Smooth muscle cell (in vitro differentiated cells): ENCODE data around the gene CDH23. TPM values are rescaled to one million over a fixed set of nuclear protein-coding genes. Genes with fewer than 3 reads are reported as not detected.

Source experiments
- DNase-seq: peaks from one replicate; lab custom pipeline; 2025; ENCODE audit not compliant: unreplicated experiment; lab: John Stamatoyannopoulos, UW
- H2AFZ ChIP-seq: fragments of 200-600 bp; sonication (generic); 2 replicates; pipeline ENCODE4 v1.6.0; 2016; ENCODE audit warnings: antibody characterized with exemption, low read depth, mild to moderate bottlenecking
- H3F3A ChIP-seq: fragments of 200-600 bp; sonication (generic); 2 replicates; pipeline ENCODE4 v1.6.0; 2017; ENCODE audit warnings: antibody characterized with exemption, low read depth
- H3K27ac ChIP-seq: fragments of 200-600 bp; sonication (generic); 2 replicates; pipeline ENCODE4 v1.5.1; 2016; ENCODE audit warnings: low read depth, mild to moderate bottlenecking
- H3K27me3 ChIP-seq: fragments of 200-600 bp; sonication (generic); 2 replicates; pipeline ENCODE4 v1.6.1; 2016; ENCODE audit warnings: low read depth, mild to moderate bottlenecking
- H3K36me3 ChIP-seq: fragments of 200-600 bp; sonication (generic); 2 replicates; pipeline ENCODE4 v1.5.1; 2016; ENCODE audit warnings: low read depth
- H3K4me1 ChIP-seq: fragments of 200-600 bp; sonication (generic); 2 replicates; pipeline ENCODE4 v1.5.1; 2016; ENCODE audit warnings: low read depth
- H3K4me2 ChIP-seq: fragments of 200-600 bp; sonication (generic); 2 replicates; pipeline ENCODE4 v1.6.0; 2016; ENCODE audit warnings: mild to moderate bottlenecking
- H3K4me3 ChIP-seq: fragments of 200-600 bp; sonication (generic); 2 replicates; pipeline ENCODE4 v1.5.1; 2016; ENCODE audit warnings: mild to moderate bottlenecking
- H3K79me2 ChIP-seq: fragments of 200-600 bp; sonication (generic); 2 replicates; pipeline ENCODE4 v1.6.0; 2016; ENCODE audit warnings: low read depth, mild to moderate bottlenecking
- H3K9ac ChIP-seq: fragments of 200-600 bp; sonication (generic); 2 replicates; pipeline ENCODE4 v1.6.0; 2016; ENCODE audit warnings: low read depth
- H3K9me3 ChIP-seq: fragments of 200-600 bp; sonication (generic); replicated peaks from 2 replicates; pipeline ENCODE4 v1.5.1; 2016; ENCODE audit warnings: low read depth
- H4K20me1 ChIP-seq: fragments of 200-600 bp; sonication (generic); 2 replicates; pipeline ENCODE4 v1.6.0; 2016; ENCODE audit warnings: low read depth
- CTCF ChIP-seq: fragments of 200-600 bp; sonication (generic); IDR thresholded peaks from 2 replicates; pipeline ENCODE4 v1.5.1; 2017; ENCODE audit warnings: borderline replicate concordance, mild to moderate bottlenecking, antibody characterized with exemption; ENCODE audit not compliant: insufficient read depth, poor library complexity, severe bottlenecking
- WGBS: methylation state at CpG from one replicate; pipeline ENCODE4 v1.1.7; 2016; ENCODE audit warnings: low lambda C conversion rate; 5-methylcytosine and 5-hydroxymethylcytosine counted together
- polyA plus RNA-seq: library from polyadenylated mRNA; unstranded; fragments of >200 nt; fragmentation: Nextera tagmentation; extraction: Ambion mirVana; gene quantifications from 2 replicates; pipeline ENCODE4 v1.2.1, GENCODE V29; 2016
- total RNA-seq: library from RNA; depleted of rRNA; stranded (reverse); fragments of >200 nt; gene quantifications from 2 replicates; pipeline ENCODE4 v1.2.3, GENCODE V29; 2014

The CDH23 gene
- total and polyA plus RNA-seq, 2 experiments from 2014 or later, result 0.99 to 2.5 TPM

DNA sequence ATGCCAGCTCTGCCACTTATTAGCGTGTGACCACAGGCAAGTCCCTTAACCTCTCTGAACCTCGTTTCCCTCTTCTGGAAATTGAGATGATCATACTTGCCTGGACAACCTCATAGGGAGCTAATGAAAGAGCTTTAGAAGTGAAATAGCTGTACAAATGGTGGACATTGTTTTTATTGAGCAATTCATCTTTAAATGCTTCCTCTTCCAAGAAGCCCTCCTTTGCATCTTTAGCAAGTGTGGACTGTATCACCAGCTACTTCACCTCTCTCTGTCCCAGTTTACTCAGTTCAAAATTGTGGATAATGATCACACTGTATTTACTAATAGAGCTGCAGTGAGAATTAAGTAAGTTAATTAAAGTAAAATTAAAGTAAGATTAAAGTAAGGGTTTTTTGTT lies 61.7 kb downstream of the CDH23 start:
- Histone ChIP-seq H3K9me3 (no peaks in the 10 kb centered on the region), H2AFZ (no peak overlapping the region), H3F3A (no peaks in the 10 kb centered on the region), H4K20me1 (no peaks in the 10 kb centered on the region), H3K79me2 (no peaks in the 10 kb centered on the region), H3K9ac (no peak overlapping the region), H3K4me2 (no peak overlapping the region), H3K4me3 (no peak overlapping the region), H3K27me3 (peaks cover 50% of the 10 kb centered on the region), H3K4me1 (no peaks in the 10 kb centered on the region), H3K27ac (no peak overlapping the region), H3K36me3 (no peaks in the 10 kb centered on the region)
- WGBS, result 82% methylated on average over 2 of the region's 2 CpGs
- DNase-seq, result no peak
- no peak for TF ChIP-seq CTCF

- peaks cover 46% of the 10 kb centered on the region for H3K27me3 ChIP-seq
- H4K20me1 ChIP-seq, result no peaks in the 10 kb centered on the region
- no peak for DNase-seq
- H3K4me3 ChIP-seq, result no peak overlapping the region
- H3K36me3 ChIP-seq, result no peaks in the 10 kb centered on the region
- no peaks in the 10 kb centered on the region for H3F3A ChIP-seq
- no peaks in the 10 kb centered on the region for H3K79me2 ChIP-seq
- H3K27ac ChIP-seq, result no peak overlapping the region
- no peak for TF ChIP-seq CTCF
- 77% methylated on average over 5 of the region's 5 CpGs for WGBS
- no peak overlapping the region for H2AFZ ChIP-seq
- H3K4me2 ChIP-seq, result no peak overlapping the region
- no peaks in the 10 kb centered on the region for H3K9me3 ChIP-seq
- no peak overlapping the region for H3K9ac ChIP-seq
- no peaks in the 10 kb centered on the region for H3K4me1 ChIP-seq
These were observed 62.8 kb downstream of the CDH23 start for GRCh38 chr10:71459513-71459912.

DNA sequence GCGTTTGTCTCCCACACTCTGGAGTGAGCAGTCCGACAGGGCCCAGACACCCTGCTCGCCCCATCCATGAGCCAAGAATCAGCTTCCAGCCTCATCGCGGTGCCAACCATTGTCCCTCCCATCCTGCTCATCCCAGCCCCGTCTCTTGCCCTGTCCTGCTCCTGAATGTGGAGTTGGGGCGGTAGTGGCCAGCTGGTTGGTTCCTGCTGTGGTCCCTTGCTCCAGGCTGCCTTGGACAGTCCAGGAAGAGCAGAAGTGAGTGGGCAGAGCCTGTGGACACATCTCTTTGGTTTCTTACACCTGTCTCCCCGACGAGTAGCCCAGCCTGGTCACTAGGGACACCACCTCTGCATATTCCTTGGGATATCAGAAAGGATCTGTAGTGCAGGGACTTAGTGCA lies 63.9 kb downstream of the CDH23 start:
- H3K9me3 ChIP-seq, result no peaks in the 10 kb centered on the region
- H4K20me1 ChIP-seq, result no peaks in the 10 kb centered on the region
- no peaks in the 10 kb centered on the region for H3F3A ChIP-seq
- H3K27me3 ChIP-seq, result peaks cover 38% of the 10 kb centered on the region
- no peak for DNase-seq
- no peaks in the 10 kb centered on the region for H3K36me3 ChIP-seq
- no peaks in the 10 kb centered on the region for H3K4me1 ChIP-seq
- no peaks in the 10 kb centered on the region for H3K79me2 ChIP-seq
- WGBS, result 88% methylated on average over 9 of the region's 9 CpGs
- H3K4me3 ChIP-seq, result no peak overlapping the region
- no peak for TF ChIP-seq CTCF
- H3K4me2 ChIP-seq, result no peak overlapping the region
- no peak overlapping the region for H2AFZ ChIP-seq
- H3K27ac ChIP-seq, result no peak overlapping the region
- no peak overlapping the region for H3K9ac ChIP-seq

GRCh38 chr10:71461457-71461856 lies 64.7 kb downstream of the CDH23 start:
- Histone ChIP-seq H3K79me2 (no peaks in the 10 kb centered on the region), H3F3A (no peaks in the 10 kb centered on the region), H3K4me3 (no peak overlapping the region), H3K9me3 (no peaks in the 10 kb centered on the region), H3K4me2 (no peak overlapping the region), H3K27ac (no peak overlapping the region), H3K36me3 (no peaks in the 10 kb centered on the region), H2AFZ (no peak overlapping the region), H3K9ac (no peak overlapping the region), H4K20me1 (no peaks in the 10 kb centered on the region), H3K4me1 (no peaks in the 10 kb centered on the region), H3K27me3 (peaks cover 29% of the 10 kb centered on the region)
- WGBS, result 96% methylated on average over 13 of the region's 13 CpGs
- DNase-seq, result no peak
- no peak for TF ChIP-seq CTCF
